Measurements from ENCODE around the gene DDB1.

DDB1 gene

GRCh38 chr11:61354208-61354607 lies 21.3 kb upstream of the DDB1 start:
- DNase-seq: no peak

- DNase-seq: no peak
Observed at GRCh38 chr11:61353131-61354067, 20.5 kb upstream of the DDB1 start.

GRCh38 chr11:61352038-61352437 lies 19.1 kb upstream of the DDB1 start:
- no peak for DNase-seq

GRCh38 chr11:61350803-61351202 lies 17.9 kb upstream of the DDB1 start:
- no peak for DNase-seq

- DNase-seq: no peak
Observed at GRCh38 chr11:61350336-61350735, 17.4 kb upstream of the DDB1 start.

GRCh38 chr11:61349916-61350315 lies 17.0 kb upstream of the DDB1 start:
- DNase-seq: no peak

GRCh38 chr11:61349189-61349751 lies 16.4 kb upstream of the DDB1 start:
- DNase-seq: no peak

GRCh38 chr11:61347916-61348461 lies 15.1 kb upstream of the DDB1 start:
- no peak for DNase-seq

GRCh38 chr11:61345954-61346843 lies 13.3 kb upstream of the DDB1 start:
- DNase-seq: no peak

GRCh38 chr11:61345170-61345610 lies 12.3 kb upstream of the DDB1 start:
- DNase-seq: no peak

- DNase-seq: no peak
Observed at GRCh38 chr11:61343792-61344745, 11.2 kb upstream of the DDB1 start.

GRCh38 chr11:61342207-61342803 lies 9.4 kb upstream of the DDB1 start:
- no peak for DNase-seq

- no peak for DNase-seq
Observed at GRCh38 chr11:61341706-61342105, 8.8 kb upstream of the DDB1 start.

GRCh38 chr11:61340979-61341378 lies 8.1 kb upstream of the DDB1 start:
- no peak for DNase-seq

GRCh38 chr11:61339490-61339878 lies 6.6 kb upstream of the DDB1 start:
- no peak for DNase-seq

GRCh38 chr11:61338783-61339489 lies 6.0 kb upstream of the DDB1 start:
- DNase-seq: no peak

- no peak for DNase-seq
Observed at GRCh38 chr11:61337706-61338470, 5.0 kb upstream of the DDB1 start.

- DNase-seq: peak; percentile 68
Observed at GRCh38 chr11:61336171-61336935, 3.4 kb upstream of the DDB1 start.

GRCh38 chr11:61335355-61335710 lies 2.4 kb upstream of the DDB1 start:
- DNase-seq: no peak
